AG08395 (cell line): ENCODE measurements around the gene RGL2.
"Not testable (repeated sequence)": the region's sequence is repeated elsewhere in the genome, so short reads cannot be mapped to it uniquely, and the experiment has no call there.

ENCODE experiments used
- DNase-seq: peaks from one replicate; pipeline ENCODE4 v3.0.0; 2012; ENCODE audit warnings: mixed read lengths, low spot score

Gene RGL2, protein sequence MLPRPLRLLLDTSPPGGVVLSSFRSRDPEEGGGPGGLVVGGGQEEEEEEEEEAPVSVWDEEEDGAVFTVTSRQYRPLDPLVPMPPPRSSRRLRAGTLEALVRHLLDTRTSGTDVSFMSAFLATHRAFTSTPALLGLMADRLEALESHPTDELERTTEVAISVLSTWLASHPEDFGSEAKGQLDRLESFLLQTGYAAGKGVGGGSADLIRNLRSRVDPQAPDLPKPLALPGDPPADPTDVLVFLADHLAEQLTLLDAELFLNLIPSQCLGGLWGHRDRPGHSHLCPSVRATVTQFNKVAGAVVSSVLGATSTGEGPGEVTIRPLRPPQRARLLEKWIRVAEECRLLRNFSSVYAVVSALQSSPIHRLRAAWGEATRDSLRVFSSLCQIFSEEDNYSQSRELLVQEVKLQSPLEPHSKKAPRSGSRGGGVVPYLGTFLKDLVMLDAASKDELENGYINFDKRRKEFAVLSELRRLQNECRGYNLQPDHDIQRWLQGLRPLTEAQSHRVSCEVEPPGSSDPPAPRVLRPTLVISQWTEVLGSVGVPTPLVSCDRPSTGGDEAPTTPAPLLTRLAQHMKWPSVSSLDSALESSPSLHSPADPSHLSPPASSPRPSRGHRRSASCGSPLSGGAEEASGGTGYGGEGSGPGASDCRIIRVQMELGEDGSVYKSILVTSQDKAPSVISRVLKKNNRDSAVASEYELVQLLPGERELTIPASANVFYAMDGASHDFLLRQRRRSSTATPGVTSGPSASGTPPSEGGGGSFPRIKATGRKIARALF

DNA sequence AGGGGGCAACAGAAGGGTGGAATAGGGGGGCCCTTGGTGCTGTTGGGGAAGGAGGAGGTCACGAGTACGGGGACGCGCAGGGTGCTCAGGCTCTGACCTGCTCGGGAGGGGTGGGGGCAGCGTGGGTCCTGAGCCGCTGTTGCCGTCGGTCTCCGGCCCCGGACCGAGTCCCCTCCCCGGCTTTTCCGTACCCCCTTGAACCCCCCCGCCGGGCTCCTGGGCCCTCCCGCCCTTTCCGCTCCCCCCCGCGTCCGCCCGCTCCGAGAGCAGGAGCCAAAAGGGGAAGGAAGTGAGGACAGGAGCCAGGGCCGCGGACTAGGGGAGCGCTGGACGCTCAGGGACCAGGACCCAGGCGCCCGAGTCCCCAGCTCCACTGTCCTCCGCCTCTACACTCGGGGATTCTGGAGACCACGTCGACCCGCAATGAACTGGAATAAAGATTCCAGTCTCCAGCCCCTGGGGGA is at the start of gene RGL2:
TSS of gene RGL2 (minus strand) at position 170 of the 464 bp plus-strand sequence. CDS start 332 bp downstream, outside the sequence.
- peak; percentile 65 for DNase-seq

DNA sequence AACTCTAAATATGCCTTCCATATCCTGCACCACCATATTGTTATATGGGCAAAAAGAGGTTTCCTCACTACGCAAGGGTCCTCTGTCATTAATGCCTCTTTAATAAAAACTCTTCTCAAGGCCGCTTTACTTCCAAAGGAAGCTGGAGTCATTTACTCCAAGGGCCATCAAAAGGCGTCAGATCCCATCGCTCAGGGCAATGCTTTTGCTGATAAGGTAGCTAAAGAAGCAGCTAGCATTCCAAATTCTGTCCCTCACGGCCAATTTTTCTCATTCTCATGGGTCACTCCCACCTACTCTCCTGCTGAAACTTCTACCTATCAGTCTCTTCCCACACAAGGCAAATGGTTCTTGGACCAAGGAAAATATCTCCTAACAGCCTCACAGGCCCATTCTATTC is 49.1 kb upstream of the RGL2 start:
- no peak for DNase-seq

DNA sequence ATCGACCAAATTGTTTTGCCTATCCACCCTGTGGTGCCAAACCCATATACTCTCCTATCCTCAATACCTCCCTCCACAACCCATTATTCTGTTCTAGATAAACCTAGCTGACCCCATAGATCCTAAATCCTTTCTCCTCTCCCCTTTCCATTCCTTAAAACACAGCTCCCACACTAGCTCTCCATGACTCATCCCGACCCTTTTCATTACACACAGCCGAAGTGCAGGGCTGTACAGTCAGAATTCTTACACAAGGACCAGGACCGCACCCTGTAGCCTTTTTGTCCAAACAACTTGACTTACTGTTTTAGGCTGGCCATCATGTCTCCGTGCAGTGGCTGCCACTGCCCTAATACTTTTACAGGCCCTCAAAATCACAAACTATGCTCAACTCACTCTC is 48.2 kb upstream of the RGL2 start:
- not testable (repeated sequence) for DNase-seq

DNA sequence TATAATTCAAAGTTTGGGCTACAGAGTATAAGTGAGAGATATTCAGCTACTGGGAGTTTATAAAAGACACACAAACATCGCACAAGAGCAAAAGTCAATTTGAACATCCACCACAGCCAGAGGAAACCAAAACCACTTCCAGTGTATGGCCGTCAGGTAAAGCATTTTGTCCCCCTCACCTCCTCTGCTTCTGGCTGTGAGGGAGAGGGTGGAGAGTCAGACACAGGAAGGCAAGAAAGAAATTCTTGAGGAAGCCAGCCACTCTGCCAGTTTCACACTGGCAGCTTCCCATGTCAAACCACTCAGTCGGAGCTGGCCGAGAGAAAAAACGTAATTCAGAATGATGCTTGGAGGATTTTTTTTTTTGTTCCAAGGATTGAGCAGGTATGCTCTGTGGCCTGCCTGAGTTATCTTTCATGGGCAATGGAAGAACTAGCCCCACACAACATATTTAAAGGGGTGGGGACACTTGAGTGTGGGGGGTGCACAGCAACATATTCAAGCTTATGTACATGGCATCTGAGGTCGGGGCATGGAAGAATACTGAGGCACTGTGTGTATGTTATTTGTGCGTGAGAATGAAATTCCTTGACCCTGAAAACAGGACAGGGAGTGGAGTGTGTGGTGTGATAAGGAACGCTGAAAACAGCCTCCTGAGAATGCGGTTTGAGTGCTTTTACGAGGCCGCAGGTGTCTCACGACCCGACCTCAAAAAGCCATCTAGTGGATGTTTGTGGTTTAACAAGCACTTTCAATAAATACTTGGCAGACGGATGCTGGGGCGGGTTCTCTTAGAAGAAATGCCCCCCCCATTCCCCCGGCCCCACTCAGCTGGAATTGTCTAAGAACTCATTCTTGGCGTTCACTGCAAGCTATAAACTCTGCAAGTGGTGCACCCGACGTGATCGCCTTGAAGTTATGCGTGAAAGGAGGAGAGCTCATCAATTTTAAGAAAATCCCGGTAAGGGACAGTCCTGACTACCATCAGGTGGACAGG is 46.3 kb upstream of the RGL2 start:
- DNase-seq = peak; percentile 67

DNA sequence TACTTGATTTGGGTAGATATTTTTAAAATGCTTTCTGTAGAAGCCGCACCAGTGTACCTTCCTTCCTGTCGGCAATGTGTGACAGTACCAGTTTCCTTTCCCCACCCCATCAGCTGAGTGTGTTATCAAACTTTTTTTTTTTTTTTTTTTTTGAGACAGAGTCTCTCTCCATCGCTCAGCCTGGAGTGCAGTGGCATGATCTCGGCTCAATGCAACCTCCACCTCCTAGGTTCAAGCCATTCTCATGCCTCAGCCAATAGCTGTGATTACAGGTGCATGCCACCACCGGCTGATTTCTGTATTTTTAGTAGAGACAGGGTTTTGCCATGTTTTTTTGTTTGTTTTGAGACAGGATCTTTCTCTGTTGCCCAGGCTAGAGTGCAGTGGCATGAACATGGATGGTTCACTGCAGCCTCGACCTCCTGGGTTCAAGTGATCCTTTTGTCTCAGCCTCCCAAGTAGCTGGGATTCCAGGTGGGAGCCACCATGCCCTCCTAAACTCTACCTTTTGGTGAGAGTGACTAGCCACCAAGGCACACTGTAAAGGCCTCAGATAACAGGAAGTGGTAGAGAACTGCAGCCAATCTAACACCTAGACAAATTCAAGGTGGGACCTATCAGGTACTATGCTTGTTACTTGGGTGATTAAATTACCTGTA is 45.3 kb upstream of the RGL2 start:
- DNase-seq = no peak

DNA sequence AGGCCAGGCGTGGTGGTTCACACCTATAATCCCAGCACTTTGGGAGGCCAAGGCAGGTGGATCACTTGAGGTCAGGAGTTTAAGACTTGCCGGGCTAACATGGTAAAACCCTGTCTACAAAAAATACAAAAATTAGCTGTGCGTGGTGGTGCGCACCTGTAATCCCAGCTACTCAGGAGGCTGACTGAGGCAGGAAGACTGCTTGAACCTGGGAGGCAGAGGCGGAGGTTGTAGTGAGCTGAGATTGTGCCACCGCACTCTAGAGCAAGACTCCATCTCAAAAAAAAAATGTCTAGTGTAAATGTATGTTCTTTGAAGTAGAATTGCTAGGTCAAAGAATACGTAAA is 44.8 kb upstream of the RGL2 start:
- DNase-seq = not testable (repeated sequence)

DNA sequence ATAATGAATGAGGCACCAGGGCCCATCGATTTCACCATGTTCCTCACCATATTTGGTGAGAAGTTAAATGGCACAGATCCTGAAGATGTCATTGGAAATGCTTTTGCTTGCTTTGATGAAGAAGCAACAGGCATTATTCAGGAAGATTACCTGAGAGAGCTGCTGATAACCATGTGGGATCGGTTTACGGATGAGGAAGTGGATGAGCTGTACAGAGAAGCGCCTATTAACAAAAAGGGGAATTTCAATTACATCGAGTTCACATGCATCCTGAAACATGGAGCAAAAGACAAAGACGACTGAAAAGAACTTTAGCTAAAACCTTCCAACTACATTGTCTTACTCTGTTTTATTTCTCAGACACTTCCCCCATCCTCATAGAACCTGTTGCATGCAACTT is 40.5 kb upstream of the RGL2 start:
- no peak for DNase-seq

DNA sequence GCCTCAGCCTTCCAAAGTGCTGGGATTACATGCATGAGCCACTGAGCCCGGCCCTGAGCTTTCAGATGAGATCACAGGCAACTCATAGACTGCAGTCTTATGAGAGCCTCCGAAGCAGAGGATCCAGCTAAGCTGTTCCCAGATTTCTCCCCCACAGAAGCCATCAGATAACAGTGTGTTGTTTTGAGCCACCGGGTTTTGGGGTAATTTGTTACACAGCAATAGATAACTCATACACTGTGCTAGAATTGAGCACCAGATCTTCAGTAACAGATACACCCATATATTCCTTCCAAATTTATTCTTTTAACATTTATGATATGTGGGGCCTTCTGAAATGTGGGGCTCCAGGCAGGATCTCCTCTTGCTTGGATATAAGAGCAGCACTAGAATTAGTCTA is 37.8 kb upstream of the RGL2 start:
- DNase-seq = no peak

DNA sequence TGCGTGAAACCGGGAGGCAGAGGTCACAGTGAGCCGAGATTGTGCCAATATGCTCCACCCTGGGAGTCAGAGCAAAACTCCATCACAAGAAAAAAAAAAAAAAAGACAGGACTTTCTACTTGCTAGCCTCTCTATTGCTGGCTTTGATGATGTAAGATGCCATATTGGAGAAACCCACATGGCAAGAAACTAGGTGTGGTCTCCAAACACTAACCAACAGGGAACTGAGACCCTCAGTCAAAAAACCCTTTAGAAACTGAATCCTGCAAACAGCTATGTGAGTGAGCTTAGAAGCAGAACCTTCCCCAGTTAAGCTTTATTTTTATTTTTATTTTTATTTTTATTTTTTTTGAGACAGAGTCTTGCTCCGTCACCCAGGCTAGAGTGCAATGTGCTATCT is 37.2 kb upstream of the RGL2 start:
- no peak for DNase-seq

DNA sequence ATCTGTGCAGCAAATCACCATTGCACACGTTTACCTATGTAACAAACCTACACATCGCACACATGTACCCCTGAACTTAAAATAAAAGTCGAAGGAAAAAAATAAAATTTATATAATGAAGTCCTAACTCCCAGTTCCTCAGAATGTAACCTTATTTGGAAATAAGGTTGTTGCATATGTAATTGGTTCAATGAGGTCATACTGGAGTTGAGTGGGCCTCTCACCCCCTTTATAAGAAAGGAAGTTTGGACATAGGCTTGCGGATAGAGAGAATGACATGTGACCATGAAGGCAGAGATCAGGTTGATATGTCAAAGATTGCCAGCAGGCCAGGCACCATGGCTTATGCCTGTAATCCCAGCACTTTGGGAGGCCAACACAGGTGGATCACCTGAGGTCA is 34.9 kb upstream of the RGL2 start:
- DNase-seq = no peak

DNA sequence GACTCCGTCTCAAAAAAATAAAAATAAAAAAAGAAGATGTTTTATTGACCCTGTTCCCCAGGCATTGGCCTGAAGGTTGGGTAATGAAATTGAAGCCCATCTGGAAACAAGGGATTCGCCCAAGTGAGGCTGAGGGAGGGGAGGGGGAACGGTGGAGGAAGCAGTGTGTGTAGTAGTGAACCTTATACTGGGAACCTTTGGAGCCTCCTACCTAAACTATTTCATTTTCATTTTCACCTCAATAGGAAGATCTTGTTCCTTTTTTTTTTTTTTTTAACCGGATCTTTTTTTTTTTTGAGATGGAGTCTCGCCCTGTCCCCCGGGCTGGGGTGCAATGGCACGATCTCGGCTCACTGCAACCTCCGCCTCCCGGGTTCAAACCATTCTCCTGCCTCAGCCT is 32.0 kb upstream of the RGL2 start:
- DNase-seq = no peak

DNA sequence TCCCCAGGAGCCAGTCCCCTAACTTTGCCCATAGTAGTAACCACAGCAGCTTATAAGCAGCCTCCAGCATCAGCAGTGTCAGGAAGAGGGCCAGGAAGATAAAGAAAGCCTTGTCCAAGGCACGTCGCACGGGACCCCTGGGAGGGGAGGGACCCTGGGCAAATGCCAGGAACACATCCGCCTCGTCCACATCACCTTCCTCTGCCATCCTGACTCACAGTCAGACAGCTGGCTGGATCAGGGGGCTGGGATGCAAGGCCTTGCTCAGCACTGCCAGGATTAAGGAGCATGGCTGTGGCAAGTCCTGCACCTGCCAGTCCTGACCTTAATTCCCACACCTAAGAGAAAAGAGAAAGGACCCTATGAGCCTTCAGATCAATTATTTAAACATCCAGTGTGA is 30.3 kb upstream of the RGL2 start:
- no peak for DNase-seq

DNA sequence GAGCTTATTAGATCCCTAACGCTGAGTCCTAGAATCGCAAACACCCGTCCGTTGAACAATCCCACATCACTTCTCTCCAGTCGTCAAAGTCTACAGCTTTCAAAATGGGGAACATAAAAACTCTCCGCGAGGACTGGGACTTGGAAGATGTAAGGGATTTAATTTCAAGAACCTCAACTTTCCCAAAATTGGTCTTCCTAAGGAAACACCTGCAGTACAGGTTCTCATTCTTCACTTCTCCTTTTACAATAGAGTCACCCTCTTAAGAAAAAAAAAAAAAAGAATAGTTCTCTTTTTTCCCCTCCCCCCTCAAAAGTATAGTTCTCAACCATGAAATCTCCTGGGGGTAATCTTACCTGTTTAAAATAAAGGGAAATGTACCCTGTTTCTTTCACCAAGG is 25.4 kb upstream of the RGL2 start:
- DNase-seq = no peak

DNA sequence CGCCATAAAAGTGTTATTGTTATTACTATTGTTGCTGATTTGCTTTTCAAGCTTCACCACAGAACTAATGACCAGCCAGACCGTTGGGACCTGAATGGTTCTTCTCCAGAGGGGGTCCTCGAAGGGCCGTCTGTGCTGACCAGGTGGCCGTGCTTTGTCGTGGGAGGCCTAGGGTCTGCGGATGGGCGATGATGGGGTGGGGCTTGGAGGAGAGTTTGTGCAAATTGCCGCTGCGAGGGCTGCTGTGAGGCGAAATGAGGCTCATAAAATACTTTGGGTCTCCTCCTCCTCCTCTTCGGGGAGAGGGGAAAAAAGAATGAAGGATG is 24.8 kb upstream of the RGL2 start:
- DNase-seq = no peak

DNA sequence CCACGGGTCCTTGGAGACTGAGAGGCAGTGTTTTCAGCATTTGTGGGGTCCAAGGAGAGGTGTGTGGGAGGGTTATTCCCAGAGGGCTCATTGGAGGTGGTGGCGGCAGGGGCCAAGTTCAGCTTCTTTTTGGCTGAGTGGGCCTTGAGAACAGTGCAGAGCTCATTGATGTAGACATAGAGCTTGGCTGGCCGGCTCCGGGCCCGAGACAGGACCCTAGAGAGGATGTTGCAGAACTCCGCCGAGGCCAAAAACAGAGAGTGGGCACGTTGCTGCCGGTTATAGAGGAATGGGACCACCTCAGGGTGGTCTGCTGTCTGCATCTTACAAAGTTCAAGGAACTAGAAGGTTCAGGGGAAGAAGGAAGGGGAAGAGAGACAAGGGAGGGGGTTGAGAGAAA is 22.5 kb upstream of the RGL2 start:
- no peak for DNase-seq

DNA sequence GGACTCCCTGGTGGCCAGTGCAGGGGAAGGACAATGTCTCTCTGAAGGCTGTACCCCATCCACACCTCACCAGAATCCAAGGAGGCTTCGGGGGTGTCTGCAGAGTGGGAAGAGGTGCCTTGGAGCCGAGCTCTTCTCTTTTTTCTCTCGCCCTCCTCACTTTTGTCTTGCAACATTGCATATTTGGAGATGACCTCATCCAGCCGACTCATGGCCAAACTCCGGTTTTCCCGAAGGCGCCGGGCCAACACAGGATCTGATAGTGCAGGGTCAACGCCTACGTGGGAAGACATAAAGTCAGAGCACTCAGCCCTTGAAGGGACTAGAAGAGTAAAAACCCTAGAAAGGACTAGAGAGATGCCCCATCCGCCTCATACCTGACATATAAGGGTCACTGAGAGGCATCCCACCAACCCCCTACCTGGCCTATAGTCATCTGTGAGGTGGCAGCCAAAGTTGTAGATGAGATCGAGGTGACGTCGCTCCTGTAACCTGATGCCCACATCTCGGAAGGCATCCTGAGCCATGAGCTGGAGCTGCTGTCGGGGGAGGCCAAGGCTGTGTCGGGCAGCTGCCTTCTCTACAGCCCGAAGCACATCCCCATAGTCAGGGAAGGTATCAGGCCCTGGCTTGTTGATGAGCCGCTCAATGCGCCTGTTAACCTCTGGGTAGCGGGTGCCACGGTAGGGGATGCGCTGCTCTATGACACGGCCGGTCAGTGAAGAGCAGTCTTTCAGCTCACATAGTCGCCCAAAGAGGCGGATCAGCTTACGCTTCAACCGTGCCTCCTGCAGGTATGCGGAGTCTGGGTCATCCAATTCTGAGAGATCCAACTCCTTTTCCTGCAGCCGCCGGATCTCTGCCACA is 21.8 kb upstream of the RGL2 start:
- peak; percentile 77 for DNase-seq

DNA sequence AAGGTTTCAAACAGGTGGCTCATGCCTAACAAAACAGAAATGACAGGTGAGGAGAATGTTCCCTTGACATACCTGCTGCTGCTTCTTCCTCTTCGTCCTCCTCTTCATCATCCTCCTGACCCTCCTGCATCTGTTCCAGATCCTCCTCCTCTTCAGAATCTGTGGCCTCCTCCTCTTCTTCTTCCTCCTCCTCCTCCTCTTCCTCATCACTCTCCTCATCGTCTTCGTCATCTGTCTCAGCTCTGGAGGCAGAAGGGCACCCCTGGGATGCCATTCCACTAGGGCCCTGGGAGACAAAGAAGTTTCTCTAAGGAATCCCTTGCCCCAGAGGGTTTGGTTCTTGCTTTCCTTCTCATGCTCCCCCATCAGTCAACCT is 21.2 kb upstream of the RGL2 start:
- no peak for DNase-seq

DNA sequence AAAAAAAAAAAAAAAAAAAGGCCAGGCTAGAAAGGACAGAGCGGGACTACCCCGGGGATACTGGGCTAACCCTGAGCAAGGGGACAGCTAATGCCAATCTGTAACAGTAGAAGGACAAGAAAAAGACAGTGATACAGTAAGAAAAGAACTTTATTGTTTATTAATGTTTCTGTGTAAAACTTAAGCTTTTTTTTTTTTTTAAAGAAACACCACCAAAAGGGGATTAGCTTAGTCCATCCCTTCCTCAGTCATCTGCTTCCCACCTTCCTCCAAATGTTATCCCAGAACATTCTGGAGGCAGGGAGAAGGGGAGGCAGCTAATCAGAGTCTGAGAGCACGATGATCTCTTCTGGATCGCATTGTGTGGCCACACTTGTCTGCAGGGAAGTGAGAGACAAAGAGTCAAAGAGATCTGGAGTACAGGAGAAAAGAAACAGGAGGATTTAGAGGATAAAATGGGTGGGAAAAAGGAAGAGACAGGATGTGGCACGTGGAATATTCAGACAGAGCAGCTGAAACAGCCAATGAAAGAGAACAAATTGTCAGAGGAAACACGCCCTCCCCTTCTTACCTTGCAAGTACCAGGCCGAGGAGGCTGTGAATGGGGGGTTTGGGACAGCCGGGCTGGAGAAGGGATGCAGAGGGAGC is 19.8 kb upstream of the RGL2 start:
- DNase-seq = no peak

DNA sequence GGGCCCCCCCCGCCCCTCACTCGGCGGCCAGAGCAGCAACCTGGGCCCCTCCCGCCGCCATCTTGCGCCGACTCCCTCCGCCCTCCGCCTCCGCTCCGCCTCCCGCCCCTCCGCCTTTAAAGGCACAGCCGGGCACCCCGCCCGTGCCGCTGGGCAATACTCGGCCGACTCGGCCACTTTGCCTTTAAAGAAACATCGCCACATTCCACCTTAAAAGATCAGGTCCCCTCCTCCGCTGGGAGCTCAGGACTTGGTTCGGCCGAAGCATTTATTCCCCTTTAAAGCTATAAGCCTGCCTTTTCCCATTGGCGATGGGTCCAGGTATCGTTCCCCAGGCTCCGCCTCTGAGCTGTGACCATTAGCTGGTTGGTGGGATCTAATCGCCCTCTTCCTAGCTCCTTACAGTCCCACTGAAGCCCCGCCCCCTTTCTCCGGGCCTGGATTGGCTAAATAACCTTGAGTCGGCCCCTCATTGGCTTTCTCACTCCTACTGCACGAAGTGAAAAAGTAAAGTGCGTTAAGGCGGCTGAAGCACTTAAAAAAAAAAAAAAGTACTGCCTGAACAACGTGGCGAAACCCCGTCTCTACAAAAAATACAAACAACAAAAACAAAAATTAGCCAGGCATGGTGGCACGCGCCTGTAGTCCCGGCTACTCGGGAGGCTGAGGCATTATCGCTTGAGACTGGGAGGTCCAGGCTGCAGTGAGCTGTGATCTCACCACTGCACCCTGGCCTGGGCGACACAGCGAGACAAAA is 19.1 kb upstream of the RGL2 start, which contains the start of gene ZBTB22:
TSS of gene ZBTB22 (minus strand) at position 76 of the 757 bp plus-strand sequence. CDS start 828 bp downstream, outside the sequence.
- DNase-seq = peak; percentile 94

DNA sequence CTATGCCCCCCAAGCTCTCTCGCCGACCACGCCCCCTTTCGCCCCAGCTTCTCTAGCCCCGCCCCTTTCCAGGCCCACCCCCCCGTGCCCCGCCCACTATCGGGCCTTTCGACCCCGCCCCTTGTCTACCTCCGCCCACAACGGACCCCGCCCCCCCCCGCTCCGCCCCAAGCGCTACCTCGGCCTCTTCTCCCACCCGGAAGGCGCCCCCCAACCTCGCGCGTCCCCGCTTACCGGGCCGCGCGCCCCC is 18.6 kb upstream of the RGL2 start:
- peak; percentile 86 for DNase-seq
